ENCODE measurements around the gene GLRA3. TPM values are rescaled to one million over a fixed set of nuclear protein-coding genes. Genes with fewer than 3 reads are reported as not detected.

Gene GLRA3
- total and polyA plus RNA-seq, 2 experiments from 2014 or later: 0.03 to 0.19 TPM

DNA sequence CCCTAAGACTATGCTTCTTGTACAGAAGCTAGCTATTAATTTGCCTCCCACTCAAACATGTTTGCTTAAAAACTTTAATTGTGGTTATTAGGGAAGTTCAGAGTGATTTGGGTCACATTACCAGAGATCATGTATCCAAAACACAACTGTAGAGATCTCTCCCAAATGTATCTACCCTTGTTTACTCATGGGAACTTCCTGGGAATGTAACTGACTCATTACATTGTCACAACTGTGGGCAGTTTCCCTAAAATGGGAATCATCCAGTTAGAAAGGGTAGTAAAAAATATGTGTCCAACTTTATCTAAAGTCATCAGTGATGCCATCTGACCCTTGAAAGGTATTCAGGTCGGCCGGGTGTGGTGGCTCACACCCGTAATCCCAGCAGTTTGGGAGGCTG is 40.3 kb upstream of the GLRA3 start:
- no peaks in the 10 kb centered on the region for H3K27me3 ChIP-seq (ENCODE audit: insufficient read depth)
- peaks cover 5% of the 10 kb centered on the region; the same call in 1 of the 3 replicates for H3K4me1 Mint-ChIP-seq
- no peaks in the 10 kb centered on the region for H3K79me2 ChIP-seq (replicated peaks; ENCODE audit: insufficient read depth)
- no peak for DNase-seq (ENCODE audit: low spot score)
- no peaks in the 10 kb centered on the region for H3F3A ChIP-seq (replicated peaks; ENCODE audit: low read depth)
- no peak overlapping the region for H3K4me3 Mint-ChIP-seq
- H3K9me3 Mint-ChIP-seq: no peaks in the 10 kb centered on the region
- TF ChIP-seq ZNF331 (CRISPR knock-in tag; IDR thresholded peaks at IDR 0.05; ENCODE audit: low read depth) (no peak), POLR2AphosphoS5 (IDR thresholded peaks at IDR 0.05; ENCODE audit: low read depth) (no peak), STAT1 (IDR thresholded peaks at IDR 0.05; ENCODE audit: unreplicated experiment) (no peak), EZH2phosphoT487 (IDR thresholded peaks at IDR 0.05; ENCODE audit: unreplicated experiment) (no peak), ZNF114 (CRISPR knock-in tag; IDR thresholded peaks at IDR 0.05) (no peak), CREB1 (CRISPR knock-in tag; IDR thresholded peaks at IDR 0.05; ENCODE audit: low read depth) (no peak), NANOG (IDR thresholded peaks at IDR 0.05; ENCODE audit: borderline replicate concordance) (no peak), JUNB (IDR thresholded peaks at IDR 0.05; ENCODE audit: unreplicated experiment) (no peak), EZH2 (IDR thresholded peaks at IDR 0.05; ENCODE audit: low read depth, unreplicated experiment) (no peak)
- TF ChIP-seq, protein P1, sequence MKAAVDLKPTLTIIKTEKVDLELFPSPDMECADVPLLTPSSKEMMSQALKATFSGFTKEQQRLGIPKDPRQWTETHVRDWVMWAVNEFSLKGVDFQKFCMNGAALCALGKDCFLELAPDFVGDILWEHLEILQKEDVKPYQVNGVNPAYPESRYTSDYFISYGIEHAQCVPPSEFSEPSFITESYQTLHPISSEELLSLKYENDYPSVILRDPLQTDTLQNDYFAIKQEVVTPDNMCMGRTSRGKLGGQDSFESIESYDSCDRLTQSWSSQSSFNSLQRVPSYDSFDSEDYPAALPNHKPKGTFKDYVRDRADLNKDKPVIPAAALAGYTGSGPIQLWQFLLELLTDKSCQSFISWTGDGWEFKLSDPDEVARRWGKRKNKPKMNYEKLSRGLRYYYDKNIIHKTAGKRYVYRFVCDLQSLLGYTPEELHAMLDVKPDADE (IDR thresholded peaks at IDR 0.05): no peak
- TF ChIP-seq, protein P2, sequence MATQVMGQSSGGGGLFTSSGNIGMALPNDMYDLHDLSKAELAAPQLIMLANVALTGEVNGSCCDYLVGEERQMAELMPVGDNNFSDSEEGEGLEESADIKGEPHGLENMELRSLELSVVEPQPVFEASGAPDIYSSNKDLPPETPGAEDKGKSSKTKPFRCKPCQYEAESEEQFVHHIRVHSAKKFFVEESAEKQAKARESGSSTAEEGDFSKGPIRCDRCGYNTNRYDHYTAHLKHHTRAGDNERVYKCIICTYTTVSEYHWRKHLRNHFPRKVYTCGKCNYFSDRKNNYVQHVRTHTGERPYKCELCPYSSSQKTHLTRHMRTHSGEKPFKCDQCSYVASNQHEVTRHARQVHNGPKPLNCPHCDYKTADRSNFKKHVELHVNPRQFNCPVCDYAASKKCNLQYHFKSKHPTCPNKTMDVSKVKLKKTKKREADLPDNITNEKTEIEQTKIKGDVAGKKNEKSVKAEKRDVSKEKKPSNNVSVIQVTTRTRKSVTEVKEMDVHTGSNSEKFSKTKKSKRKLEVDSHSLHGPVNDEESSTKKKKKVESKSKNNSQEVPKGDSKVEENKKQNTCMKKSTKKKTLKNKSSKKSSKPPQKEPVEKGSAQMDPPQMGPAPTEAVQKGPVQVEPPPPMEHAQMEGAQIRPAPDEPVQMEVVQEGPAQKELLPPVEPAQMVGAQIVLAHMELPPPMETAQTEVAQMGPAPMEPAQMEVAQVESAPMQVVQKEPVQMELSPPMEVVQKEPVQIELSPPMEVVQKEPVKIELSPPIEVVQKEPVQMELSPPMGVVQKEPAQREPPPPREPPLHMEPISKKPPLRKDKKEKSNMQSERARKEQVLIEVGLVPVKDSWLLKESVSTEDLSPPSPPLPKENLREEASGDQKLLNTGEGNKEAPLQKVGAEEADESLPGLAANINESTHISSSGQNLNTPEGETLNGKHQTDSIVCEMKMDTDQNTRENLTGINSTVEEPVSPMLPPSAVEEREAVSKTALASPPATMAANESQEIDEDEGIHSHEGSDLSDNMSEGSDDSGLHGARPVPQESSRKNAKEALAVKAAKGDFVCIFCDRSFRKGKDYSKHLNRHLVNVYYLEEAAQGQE (IDR thresholded peaks at IDR 0.05; ENCODE audit: unreplicated experiment): no peak
- TF ChIP-seq, protein P3, sequence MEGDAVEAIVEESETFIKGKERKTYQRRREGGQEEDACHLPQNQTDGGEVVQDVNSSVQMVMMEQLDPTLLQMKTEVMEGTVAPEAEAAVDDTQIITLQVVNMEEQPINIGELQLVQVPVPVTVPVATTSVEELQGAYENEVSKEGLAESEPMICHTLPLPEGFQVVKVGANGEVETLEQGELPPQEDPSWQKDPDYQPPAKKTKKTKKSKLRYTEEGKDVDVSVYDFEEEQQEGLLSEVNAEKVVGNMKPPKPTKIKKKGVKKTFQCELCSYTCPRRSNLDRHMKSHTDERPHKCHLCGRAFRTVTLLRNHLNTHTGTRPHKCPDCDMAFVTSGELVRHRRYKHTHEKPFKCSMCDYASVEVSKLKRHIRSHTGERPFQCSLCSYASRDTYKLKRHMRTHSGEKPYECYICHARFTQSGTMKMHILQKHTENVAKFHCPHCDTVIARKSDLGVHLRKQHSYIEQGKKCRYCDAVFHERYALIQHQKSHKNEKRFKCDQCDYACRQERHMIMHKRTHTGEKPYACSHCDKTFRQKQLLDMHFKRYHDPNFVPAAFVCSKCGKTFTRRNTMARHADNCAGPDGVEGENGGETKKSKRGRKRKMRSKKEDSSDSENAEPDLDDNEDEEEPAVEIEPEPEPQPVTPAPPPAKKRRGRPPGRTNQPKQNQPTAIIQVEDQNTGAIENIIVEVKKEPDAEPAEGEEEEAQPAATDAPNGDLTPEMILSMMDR (conservative IDR thresholded peaks at IDR 0.05; ENCODE audit: low read depth in 2 of 2): no peak
- TF ChIP-seq, protein P4, sequence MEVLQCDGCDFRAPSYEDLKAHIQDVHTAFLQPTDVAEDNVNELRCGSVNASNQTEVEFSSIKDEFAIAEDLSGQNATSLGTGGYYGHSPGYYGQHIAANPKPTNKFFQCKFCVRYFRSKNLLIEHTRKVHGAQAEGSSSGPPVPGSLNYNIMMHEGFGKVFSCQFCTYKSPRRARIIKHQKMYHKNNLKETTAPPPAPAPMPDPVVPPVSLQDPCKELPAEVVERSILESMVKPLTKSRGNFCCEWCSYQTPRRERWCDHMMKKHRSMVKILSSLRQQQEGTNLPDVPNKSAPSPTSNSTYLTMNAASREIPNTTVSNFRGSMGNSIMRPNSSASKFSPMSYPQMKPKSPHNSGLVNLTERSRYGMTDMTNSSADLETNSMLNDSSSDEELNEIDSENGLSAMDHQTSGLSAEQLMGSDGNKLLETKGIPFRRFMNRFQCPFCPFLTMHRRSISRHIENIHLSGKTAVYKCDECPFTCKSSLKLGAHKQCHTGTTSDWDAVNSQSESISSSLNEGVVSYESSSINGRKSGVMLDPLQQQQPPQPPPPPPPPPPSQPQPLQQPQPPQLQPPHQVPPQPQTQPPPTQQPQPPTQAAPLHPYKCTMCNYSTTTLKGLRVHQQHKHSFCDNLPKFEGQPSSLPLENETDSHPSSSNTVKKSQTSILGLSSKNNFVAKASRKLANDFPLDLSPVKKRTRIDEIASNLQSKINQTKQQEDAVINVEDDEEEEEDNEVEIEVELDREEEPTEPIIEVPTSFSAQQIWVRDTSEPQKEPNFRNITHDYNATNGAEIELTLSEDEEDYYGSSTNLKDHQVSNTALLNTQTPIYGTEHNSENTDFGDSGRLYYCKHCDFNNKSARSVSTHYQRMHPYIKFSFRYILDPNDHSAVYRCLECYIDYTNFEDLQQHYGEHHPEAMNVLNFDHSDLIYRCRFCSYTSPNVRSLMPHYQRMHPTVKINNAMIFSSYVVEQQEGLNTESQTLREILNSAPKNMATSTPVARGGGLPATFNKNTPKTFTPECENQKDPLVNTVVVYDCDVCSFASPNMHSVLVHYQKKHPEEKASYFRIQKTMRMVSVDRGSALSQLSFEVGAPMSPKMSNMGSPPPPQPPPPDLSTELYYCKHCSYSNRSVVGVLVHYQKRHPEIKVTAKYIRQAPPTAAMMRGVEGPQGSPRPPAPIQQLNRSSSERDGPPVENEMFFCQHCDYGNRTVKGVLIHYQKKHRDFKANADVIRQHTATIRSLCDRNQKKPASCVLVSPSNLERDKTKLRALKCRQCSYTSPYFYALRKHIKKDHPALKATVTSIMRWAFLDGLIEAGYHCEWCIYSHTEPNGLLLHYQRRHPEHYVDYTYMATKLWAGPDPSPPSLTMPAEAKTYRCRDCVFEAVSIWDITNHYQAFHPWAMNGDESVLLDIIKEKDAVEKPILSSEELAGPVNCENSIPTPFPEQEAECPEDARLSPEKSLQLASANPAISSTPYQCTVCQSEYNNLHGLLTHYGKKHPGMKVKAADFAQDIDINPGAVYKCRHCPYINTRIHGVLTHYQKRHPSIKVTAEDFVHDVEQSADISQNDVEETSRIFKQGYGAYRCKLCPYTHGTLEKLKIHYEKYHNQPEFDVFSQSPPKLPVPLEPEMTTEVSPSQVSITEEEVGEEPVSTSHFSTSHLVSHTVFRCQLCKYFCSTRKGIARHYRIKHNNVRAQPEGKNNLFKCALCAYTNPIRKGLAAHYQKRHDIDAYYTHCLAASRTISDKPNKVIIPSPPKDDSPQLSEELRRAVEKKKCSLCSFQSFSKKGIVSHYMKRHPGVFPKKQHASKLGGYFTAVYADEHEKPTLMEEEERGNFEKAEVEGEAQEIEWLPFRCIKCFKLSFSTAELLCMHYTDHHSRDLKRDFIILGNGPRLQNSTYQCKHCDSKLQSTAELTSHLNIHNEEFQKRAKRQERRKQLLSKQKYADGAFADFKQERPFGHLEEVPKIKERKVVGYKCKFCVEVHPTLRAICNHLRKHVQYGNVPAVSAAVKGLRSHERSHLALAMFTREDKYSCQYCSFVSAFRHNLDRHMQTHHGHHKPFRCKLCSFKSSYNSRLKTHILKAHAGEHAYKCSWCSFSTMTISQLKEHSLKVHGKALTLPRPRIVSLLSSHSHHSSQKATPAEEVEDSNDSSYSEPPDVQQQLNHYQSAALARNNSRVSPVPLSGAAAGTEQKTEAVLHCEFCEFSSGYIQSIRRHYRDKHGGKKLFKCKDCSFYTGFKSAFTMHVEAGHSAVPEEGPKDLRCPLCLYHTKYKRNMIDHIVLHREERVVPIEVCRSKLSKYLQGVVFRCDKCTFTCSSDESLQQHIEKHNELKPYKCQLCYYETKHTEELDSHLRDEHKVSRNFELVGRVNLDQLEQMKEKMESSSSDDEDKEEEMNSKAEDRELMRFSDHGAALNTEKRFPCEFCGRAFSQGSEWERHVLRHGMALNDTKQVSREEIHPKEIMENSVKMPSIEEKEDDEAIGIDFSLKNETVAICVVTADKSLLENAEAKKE (CRISPR knock-in tag; IDR thresholded peaks at IDR 0.05): no peak
- H3K27me3 Mint-ChIP-seq (ENCODE audit: insufficient read depth, low read depth, poor library complexity): no peaks in the 10 kb centered on the region
- 0 out of 2 replicates have a peak, but pooled peaks cover 24% of the 10 kb centered on the region for H3K9me2 ChIP-seq (ENCODE audit: insufficient read depth)
- no peaks in the 10 kb centered on the region for H3K4me1 ChIP-seq (ENCODE audit: insufficient read depth)
- H2AFZ ChIP-seq: no peak overlapping the region
- no peaks in the 10 kb centered on the region for H3K36me3 ChIP-seq (ENCODE audit: insufficient read depth)
- H3K27ac Mint-ChIP-seq: no peak overlapping the region
- H3K4me3 ChIP-seq: no peak overlapping the region
- no peak overlapping the region for H3K4me2 ChIP-seq
- H4K20me1 ChIP-seq (replicated peaks; ENCODE audit: insufficient read depth): no peaks in the 10 kb centered on the region
- H3K36me3 Mint-ChIP-seq (ENCODE audit: low read depth): no peaks in the 10 kb centered on the region
- no peak overlapping the region for H3K27ac ChIP-seq (ENCODE audit: low read depth)
- no peak for ATAC-seq

All from GM23338 (cell line).